HG03521 (cell line): ENCODE measurements around the gene TMA16.
"Not testable (repeated sequence)": the region's sequence is repeated elsewhere in the genome, so short reads cannot be mapped to it uniquely, and the experiment has no call there.

Source experiments
- ATAC-seq: cut with Tn5 transposase; IDR thresholded peaks from one replicate; pipeline ENCODE4 v1.9.1; 2021; ENCODE audit warnings: mild to moderate bottlenecking, moderate library complexity; ENCODE audit not compliant: unreplicated experiment

TMA16 gene

DNA sequence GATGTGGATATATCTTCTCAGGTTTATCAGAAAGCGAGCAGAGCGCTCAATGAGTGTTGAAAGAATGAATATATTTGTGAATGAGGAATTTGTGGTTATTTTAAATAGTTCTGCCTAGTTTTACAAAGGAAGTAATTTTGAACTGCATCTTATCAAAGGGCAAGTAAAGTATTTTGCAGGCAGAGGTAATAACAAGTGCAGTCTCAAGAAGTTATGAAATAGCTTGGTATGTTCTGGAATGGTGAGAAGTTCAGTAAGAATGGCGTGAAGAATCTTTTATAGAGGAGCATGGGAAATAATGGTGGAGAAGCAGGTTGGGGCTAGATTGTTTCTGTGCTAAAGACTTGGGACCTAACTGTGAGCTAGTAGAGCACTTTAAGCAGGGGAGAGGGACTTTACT is 10.9 kb downstream of the TMA16 start:
- no peak for ATAC-seq

- ATAC-seq: no peak
Observed at GRCh38 chr4:163515198-163515597, 20.7 kb downstream of the TMA16 start.

DNA sequence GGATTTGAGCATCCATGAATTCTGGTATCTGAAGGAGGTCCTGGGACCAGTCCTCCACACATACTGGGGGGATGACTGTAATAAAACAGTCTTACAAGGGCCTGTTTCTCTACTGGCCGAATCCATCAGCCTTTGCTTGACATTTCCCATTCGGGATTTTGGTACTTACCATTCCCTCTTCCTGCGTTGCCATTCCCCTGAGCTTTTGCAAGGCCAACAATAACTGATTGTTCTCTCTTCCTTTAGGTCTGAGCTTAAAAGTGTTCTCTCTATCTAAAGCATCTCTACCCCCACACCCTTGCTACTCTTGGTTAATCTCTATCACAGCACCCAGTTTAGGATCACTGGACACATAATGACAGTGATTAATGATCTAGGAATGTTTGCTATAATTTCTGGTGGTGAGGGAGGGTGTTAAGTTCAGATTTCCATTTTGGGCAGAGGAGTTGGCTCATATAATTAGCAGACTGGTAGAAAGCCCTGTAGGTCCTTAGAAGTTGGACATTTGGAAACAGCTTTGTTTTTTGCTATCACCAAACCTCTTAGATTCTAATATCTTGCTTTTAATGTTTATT is 29.4 kb downstream of the TMA16 start:
- ATAC-seq: no peak

DNA sequence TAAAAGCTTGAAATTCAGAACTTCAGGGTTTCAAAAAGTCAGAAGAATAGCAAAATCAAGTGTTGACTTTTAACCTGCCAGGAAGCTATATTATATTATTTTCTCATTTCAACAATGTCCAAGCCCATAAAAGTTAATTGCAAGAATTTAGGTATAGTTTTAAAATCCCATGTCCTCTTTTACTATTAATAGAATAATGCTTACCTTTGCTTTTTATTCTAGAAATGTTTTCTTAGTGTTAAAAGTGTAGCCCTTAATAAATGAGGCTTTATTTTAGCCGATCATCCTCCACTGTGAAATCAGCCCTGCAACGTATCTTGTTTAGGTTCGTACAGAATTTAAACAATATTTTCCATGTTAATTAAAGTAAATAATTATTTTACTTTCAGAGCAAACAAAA is 31.5 kb downstream of the TMA16 start:
- no peak for ATAC-seq

DNA sequence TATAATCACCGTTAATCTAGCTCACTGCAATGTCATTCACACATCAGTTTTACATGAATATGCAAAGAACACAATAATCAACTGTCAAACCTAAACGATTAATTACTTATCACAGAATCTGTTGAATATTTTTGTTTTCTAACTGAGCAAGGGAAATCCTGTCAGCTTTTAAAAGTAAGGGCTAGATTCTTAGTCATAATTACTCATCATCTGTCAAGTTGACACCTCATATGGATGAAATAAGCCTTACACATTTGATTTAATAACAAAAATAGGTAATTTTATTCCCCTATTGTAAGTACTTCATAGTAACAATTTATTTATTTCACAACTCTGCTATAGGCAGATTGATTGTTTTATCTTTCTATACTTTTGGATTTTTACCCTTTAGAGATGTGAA is 32.7 kb downstream of the TMA16 start:
- ATAC-seq: no peak

DNA sequence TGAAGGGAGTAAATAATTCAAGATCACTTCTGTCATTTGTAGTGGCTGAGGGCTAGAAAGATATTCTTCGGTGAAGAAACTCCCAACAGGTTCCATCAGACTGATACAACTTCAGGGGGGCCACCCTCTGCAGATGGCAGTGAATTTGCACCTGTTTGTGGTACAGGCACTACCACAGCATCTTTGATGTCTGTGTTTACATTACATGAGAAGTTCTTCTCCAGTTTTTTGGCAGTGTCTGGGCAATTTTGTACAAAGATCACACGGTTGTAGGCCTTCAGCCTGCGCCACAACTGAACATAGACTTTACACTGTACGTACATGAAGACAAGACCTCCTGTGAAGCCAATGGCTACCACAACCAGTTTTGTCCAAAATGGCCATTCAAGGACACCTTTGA is 34.2 kb downstream of the TMA16 start:
- no peak for ATAC-seq

DNA sequence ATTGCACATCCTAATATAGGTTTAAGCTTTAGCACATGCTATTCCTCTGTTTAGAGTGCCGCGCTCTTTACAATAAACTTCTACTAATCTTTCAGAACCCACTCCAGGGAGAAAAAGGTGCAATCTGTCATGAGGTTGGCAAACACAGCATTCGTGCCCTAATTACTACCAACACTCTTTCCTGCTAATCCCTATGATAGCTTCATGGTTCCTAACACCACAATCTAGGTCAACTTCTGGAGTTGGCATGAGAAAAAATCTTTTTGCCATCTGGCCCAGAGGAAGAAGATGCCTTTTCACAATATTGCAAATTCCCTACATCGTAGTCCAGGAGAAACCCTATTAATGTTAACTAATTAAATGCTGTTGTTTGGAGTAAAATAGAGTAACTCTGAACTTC is 39.6 kb downstream of the TMA16 start:
- no peak for ATAC-seq

- no peak for ATAC-seq
Observed at GRCh38 chr4:163535657-163536056, 41.2 kb downstream of the TMA16 start.

DNA sequence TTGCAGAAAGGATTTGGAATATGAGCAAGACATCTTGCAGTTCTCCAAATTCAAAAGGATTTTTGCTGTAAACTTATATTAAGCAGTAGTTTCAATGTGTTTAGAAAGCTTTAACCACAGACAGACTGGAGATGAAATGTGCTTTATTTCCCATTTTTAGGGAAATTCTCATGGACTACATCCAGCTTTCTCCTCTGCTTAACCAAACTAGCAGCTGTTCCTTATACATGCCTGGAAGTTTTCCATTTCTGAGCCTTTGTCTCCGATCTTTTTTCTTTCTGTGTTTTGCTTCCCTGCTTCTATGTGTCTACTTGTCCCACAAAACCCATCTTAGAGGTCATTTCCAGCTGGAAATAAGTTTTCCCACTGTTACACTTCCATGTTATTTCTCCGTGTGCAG is 41.6 kb downstream of the TMA16 start:
- no peak for ATAC-seq

GRCh38 chr4:163537114-163537513 is 42.6 kb downstream of the TMA16 start:
- ATAC-seq: no peak

DNA sequence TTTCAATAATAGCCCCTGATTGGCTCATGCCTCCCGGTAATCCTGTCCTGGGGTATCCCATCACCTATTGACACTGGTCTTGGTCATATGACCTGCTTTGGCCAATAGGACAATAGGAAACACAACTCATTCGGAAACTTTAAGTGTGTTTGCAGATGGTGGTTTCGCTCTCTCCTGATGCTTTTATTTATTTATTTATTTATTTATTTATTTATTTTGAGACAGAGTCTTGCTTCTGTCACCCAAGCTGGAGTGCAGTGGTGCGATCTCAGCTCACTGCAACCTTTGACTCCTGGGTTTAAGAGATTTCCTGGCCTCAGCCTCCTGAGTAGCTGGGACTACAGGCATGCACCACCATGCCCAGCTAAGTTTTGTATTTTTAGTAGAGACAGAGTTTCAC is 44.3 kb downstream of the TMA16 start:
- not testable (repeated sequence) for ATAC-seq

DNA sequence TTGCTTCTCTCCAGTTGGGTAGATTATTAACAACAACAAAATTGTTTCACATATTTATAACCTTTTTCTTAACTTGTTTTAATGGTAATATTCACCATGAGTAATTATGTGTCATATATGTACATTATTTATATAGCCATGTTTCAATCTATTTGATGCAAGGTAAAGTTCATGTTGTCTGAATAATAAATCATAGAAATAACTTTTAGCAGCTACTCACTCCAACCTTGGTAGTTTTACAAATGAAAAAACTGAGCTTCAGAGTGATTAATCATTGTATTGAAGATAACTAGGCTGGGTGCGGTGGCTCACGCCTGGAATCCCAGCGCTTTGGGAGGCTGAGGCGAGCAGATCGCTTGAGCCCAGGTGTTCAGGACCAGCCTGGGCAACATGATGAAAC is 46.0 kb downstream of the TMA16 start:
- ATAC-seq: no peak

DNA sequence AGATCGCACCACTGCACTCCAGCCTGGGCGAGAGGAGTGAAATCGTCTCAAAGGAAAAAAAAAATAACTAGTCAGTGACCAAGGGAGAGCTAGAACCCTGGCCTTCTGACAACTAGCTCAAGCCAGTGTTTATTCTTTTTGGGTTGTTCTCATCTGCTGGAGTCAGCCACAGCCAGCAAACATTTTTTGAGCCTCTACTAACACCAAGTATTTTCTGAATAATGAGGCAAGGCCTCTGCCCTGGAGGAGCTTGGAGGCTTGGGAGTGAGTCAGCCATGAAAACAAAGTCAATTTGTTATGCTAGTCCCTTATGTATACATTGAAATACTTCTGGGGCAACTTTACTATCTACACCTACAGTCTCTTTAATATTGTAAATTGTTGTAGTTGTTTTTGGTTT is 46.5 kb downstream of the TMA16 start:
- no peak for ATAC-seq

- no peak for ATAC-seq
Observed at GRCh38 chr4:163542275-163542674, 47.8 kb downstream of the TMA16 start.

DNA sequence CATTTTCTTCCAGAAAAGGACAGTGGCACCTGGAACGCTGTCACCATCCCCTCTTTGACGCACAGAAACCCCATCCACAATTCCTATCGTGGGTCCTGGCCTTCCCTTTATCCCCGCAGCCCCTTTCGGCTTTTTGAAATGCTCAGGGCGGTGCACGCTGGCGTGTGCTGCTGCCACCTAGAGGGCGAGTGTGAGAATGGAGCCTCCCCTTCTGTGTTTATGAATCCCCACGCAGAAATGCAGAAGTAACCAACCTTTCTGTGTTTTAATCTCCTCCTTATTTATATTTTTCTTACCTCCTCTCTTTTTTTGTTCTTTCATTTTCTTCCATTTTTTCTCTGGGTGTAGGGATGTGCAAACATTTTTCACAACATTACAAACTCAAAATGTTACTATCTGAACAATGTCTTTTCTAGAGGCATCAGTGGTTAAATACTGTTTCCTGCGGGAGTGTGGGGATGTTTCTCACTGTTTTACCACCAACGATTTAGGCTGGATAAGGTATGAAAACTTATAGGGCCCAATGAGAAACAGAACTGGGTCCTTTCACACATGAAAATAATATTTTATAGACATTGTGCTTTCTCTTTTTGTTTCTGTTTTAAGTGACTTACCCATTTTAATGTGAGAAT is 50.0 kb downstream of the TMA16 start:
- ATAC-seq: peak; percentile 89

- ATAC-seq: peak; percentile 37
Observed at GRCh38 chr4:163548481-163549243, 54.2 kb downstream of the TMA16 start.

DNA sequence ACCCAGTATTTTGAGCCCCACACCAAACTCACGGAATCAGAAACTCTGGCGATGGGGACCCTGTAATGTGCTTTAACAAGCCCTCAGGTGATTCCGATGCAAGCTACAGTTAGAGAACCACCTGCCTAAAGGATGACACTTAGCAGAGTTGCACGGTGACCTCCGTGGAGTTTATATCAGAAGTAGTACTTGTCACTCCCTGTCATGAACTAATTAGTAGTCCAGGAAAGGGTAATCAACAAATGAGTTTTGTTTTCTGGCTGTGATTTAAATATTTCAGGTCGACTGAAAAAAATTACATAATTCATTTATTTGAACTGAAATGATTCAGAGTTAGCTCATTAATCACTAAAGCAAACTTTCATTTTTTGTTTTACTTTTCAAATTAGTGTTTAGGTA is 56.4 kb downstream of the TMA16 start:
- ATAC-seq: no peak

GRCh38 chr4:163553146-163553545 is 58.7 kb downstream of the TMA16 start:
- ATAC-seq: no peak

GRCh38 chr4:163554870-163555465 is 60.5 kb downstream of the TMA16 start:
- ATAC-seq: no peak

- ATAC-seq: peak; percentile 40
Observed at GRCh38 chr4:163556177-163556576, 61.7 kb downstream of the TMA16 start.

- no peak for ATAC-seq
Observed at GRCh38 chr4:163556650-163557391, 62.3 kb downstream of the TMA16 start.
